ENCODE measurements around the gene UPK3A. TPM values are rescaled to one million over a fixed set of nuclear protein-coding genes. Genes with fewer than 3 reads are reported as not detected.
"Not testable (repeated sequence)": the region's sequence is repeated elsewhere in the genome, so short reads cannot be mapped to it uniquely, and the experiment has no call there.

UPK3A gene
- total RNA-seq, 1 donor from 2014 or later, result not detected

DNA sequence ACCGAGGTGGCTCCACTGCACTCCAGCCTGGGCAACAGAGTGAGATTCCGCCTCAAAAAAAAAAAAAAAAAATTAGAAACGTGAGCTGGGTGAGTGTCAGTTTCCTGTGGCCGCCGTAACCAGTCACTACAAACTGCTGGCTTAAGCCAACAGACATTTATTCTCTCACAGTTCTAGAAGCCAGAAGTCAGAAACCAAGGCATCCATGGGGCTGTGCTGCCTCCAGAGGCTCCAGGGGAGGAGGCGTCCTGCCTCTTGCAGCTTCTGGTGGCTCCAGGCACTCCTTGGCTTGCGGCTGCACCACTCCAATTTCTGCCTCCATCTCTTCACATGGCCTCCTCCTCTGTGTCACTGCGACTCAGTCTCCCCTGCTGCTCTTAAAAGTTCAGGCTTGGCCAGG, 32.9 kb upstream of the UPK3A start:
- no peak overlapping the region for H3K4me3 ChIP-seq
- no peaks in the 10 kb centered on the region for H3K4me1 ChIP-seq
- TF ChIP-seq CTCF (IDR thresholded peaks at IDR 0.05; ENCODE audit: borderline replicate concordance), result no peak
- H3K27me3 ChIP-seq (ENCODE audit: low read depth), result peaks cover 7% of the 10 kb centered on the region
- DNase-seq, result no peak
- intact Hi-C loops (cut with micrococcal nuclease), result no loop called here
- H3K9me3 ChIP-seq (replicated peaks), result no peaks in the 10 kb centered on the region
- H3K36me3 ChIP-seq, result no peaks in the 10 kb centered on the region
- no peak overlapping the region for H3K27ac ChIP-seq (replicated peaks)

GRCh38 chr22:45253039-45253641, 31.6 kb upstream of the UPK3A start:
- no peak for DNase-seq
- intact Hi-C loops (cut with micrococcal nuclease), result no loop called here
- Histone ChIP-seq H3K4me3 (no peak overlapping the region), H3K36me3 (no peaks in the 10 kb centered on the region), H3K27ac (replicated peaks) (no peak overlapping the region), H3K27me3 (ENCODE audit: low read depth) (peaks cover 7% of the 10 kb centered on the region), H3K9me3 (replicated peaks) (no peaks in the 10 kb centered on the region), H3K4me1 (no peaks in the 10 kb centered on the region)
- no peak for TF ChIP-seq CTCF (IDR thresholded peaks at IDR 0.05; ENCODE audit: borderline replicate concordance)

DNA sequence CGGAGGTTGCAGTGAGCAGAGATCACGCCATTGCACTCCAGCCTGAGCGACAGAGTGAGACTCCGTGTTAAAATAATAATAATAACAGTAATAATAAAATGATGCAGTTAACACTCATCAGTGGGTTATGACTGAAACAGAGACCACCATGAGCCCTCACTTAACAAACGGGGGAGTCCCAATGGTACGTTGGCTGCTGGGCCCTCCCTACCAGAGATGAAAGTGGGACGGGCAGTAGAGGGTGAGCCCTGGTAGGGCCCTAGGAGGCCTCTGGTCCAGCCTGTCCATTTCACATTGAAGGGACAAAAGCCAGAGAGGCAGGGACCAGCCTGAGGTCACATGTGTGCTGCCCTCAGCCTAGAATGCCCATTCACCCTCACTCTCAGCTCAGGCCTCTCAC, 30.4 kb upstream of the UPK3A start:
- intact Hi-C loops (cut with micrococcal nuclease), result no loop called here

GRCh38 chr22:45254789-45255278, 29.9 kb upstream of the UPK3A start:
- Histone ChIP-seq H3K4me3 (no peak overlapping the region), H3K9me3 (replicated peaks) (no peaks in the 10 kb centered on the region), H3K27ac (replicated peaks) (no peak overlapping the region), H3K27me3 (ENCODE audit: low read depth) (peaks cover 7% of the 10 kb centered on the region), H3K4me1 (no peaks in the 10 kb centered on the region), H3K36me3 (no peaks in the 10 kb centered on the region)
- no peak for DNase-seq
- intact Hi-C loops (cut with micrococcal nuclease), result no loop called here
- TF ChIP-seq CTCF (IDR thresholded peaks at IDR 0.05; ENCODE audit: borderline replicate concordance), result no peak

More for the DNA sequence above, 30.4 kb upstream of the UPK3A start:
- Histone ChIP-seq H3K27me3 (ENCODE audit: low read depth) (peaks cover 7% of the 10 kb centered on the region), H3K36me3 (no peaks in the 10 kb centered on the region), H3K4me1 (no peaks in the 10 kb centered on the region), H3K4me3 (no peak overlapping the region), H3K9me3 (replicated peaks) (no peaks in the 10 kb centered on the region), H3K27ac (replicated peaks) (no peak overlapping the region)
- TF ChIP-seq CTCF (IDR thresholded peaks at IDR 0.05; ENCODE audit: borderline replicate concordance), result no peak
- DNase-seq, result no peak

- intact Hi-C loops (cut with micrococcal nuclease); H3K9me3 ChIP-seq (replicated peaks); H3K4me3 ChIP-seq; H3K36me3 ChIP-seq; H3K4me1 ChIP-seq; H3K27ac ChIP-seq (replicated peaks); DNase-seq; H3K27me3 ChIP-seq (ENCODE audit: low read depth): not testable (repeated sequence)
Measured at GRCh38 chr22:45257941-45258340, 26.8 kb upstream of the UPK3A start.

- H3K36me3 ChIP-seq, result no peaks in the 10 kb centered on the region
- H3K4me3 ChIP-seq, result no peak overlapping the region
- DNase-seq, result no peak
- H3K27me3 ChIP-seq (ENCODE audit: low read depth), result no peaks in the 10 kb centered on the region
- peaks cover 16% of the 10 kb centered on the region for H3K4me1 ChIP-seq
- no peak overlapping the region for H3K27ac ChIP-seq (replicated peaks)
- no peak for TF ChIP-seq CTCF (IDR thresholded peaks at IDR 0.05; ENCODE audit: borderline replicate concordance)
- H3K9me3 ChIP-seq (replicated peaks), result no peaks in the 10 kb centered on the region
- intact Hi-C loops (cut with micrococcal nuclease), result no loop called here
Measured at GRCh38 chr22:45259754-45260394, 24.9 kb upstream of the UPK3A start.

DNA sequence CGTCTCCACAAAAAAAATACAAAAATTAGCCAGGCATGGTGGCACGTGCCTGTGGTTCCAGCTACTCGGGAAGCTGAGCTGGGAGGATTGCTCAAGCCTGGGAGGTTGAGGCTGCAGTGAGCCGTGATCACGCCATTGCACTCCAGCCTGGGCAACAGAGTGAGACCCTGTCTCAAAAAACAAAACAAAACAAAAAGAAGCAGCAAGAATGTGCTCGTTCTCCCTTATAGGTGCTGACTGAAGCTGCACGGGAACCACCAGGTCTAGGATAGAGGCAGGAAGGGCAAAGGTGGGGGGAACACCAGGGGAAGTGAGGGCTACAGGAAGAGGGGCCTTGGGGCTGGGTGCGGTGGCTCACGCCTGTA, 24.4 kb upstream of the UPK3A start:
- H3K27ac ChIP-seq (replicated peaks); intact Hi-C loops (cut with micrococcal nuclease); H3K36me3 ChIP-seq; DNase-seq; H3K4me3 ChIP-seq; H3K27me3 ChIP-seq (ENCODE audit: low read depth); H3K9me3 ChIP-seq (replicated peaks): not testable (repeated sequence)
- H3K4me1 ChIP-seq, result peaks cover 16% of the 10 kb centered on the region

Measured in left ventricle myocardium inferior (tissue), 1 donor.